Transverse colon (tissue), 4 donors: ENCODE data around the gene STIP1.

Experiments
- EP300 ChIP-seq: sonication (generic); formaldehyde crosslinking; IDR thresholded peaks from one replicate; pipeline ENCODE4 v1.6.1; 2017; ENCODE audit warnings: antibody characterized with exemption, low read depth
- POLR2A ChIP-seq: fragments of 450-650 bp; IDR thresholded peaks from one replicate; pipeline ENCODE4 v1.6.1; 2016; ENCODE audit warnings: antibody characterized with exemption, mild to moderate bottlenecking, moderate library complexity
- POLR2AphosphoS5 ChIP-seq, 3 donors: sonication (generic); formaldehyde crosslinking; IDR thresholded peaks; one replicate each; pipeline ENCODE4 v1.6.1; 2016; ENCODE audit warnings: antibody characterized with exemption in 3 of 3
- TF ChIP-seq, protein P1 (sequence below), 5 experiments: fragments of 200-600 bp in 3 of 5; fragments of 450-650 bp in 2 of 5; sonication (generic) in 3 of 5; IDR thresholded peaks; 1 replicate in 2 of 5; 2 replicates in 3 of 5; pipeline ENCODE4 v1.5.1; 2016 to 2017; ENCODE audit warnings: antibody characterized with exemption in 5 of 5, inconsistent platforms in 3 of 5, mild to moderate bottlenecking in 2 of 5, moderate library complexity in 1 of 5

DNA sequence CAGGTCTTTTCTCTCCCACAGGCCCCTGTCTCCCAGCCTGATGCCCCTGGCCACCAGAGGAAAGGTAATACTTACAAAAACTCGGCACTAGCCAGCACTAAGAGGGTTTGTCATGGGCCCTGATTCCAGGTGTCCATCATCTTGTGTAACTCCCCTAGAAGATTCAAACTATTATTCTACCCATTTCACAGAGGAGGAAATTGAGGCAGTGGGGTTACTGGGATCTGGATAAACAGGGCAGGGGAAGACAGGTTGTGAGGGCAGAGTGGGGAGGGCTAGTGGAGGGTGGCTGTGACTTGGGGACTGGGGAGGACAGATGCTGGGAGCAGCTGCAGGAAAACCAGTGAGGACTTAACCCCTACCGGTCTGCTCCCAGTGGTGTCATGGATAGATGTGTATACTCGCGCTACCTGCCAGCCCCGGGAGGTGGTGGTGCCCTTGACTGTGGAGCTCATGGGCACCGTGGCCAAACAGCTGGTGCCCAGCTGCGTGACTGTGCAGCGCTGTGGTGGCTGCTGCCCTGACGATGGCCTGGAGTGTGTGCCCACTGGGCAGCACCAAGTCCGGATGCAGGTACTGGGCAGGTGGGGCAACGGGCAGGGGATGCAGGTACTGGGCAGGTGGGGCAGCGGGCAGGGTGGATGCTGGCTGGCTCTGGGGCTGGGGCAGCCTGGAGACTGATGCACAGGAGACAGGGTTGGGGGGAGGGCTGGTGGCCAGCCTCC lies 49.6 kb downstream of the STIP1 start:
- TF ChIP-seq, protein P1, sequence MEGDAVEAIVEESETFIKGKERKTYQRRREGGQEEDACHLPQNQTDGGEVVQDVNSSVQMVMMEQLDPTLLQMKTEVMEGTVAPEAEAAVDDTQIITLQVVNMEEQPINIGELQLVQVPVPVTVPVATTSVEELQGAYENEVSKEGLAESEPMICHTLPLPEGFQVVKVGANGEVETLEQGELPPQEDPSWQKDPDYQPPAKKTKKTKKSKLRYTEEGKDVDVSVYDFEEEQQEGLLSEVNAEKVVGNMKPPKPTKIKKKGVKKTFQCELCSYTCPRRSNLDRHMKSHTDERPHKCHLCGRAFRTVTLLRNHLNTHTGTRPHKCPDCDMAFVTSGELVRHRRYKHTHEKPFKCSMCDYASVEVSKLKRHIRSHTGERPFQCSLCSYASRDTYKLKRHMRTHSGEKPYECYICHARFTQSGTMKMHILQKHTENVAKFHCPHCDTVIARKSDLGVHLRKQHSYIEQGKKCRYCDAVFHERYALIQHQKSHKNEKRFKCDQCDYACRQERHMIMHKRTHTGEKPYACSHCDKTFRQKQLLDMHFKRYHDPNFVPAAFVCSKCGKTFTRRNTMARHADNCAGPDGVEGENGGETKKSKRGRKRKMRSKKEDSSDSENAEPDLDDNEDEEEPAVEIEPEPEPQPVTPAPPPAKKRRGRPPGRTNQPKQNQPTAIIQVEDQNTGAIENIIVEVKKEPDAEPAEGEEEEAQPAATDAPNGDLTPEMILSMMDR (IDR thresholded peaks at IDR 0.05) = no peak
- no peak for TF ChIP-seq POLR2A
- no peak for TF ChIP-seq POLR2AphosphoS5 (IDR thresholded peaks at IDR 0.05)
- no peak for TF ChIP-seq EP300
